T-helper 17 cell (primary cell): ENCODE data around the gene MAP3K5. TPM values are rescaled to one million over a fixed set of nuclear protein-coding genes. Genes with fewer than 3 reads are reported as not detected.

ENCODE experiments used
- ATAC-seq: fragments of 150-1000 bp; cut with Tn5 transposase; 2 replicates; pipeline ENCODE4 v1.10.0; 2021; ENCODE audit warnings: mild to moderate bottlenecking, moderate library complexity
- DNase-seq, 3 donors: peaks; one replicate each; pipeline versions ENCODE4 v3.0.0 to v3.0.0-alpha.2; 2020 to 2021
- H3K9me3 ChIP-seq: one replicate; pipeline ENCODE4 v1.7.0; 2013; ENCODE audit warnings: low read length, mild to moderate bottlenecking; ENCODE audit not compliant: control insufficient read depth, poor library complexity, severe bottlenecking
- H3K27ac Mint-ChIP-seq: one replicate; pipeline ENCODE4 v1.8.0; 2022; ENCODE audit warnings: mild to moderate bottlenecking, moderate library complexity, mixed read lengths
- H3K27me3 Mint-ChIP-seq: one replicate; pipeline ENCODE4 v1.8.0; 2022; ENCODE audit warnings: mixed read lengths
- H3K36me3 Mint-ChIP-seq: one replicate; pipeline ENCODE4 v1.8.0; 2022; ENCODE audit warnings: low read depth, mixed read lengths
- H3K4me1 Mint-ChIP-seq: one replicate; pipeline ENCODE4 v1.8.0; 2022; ENCODE audit warnings: mild to moderate bottlenecking, mixed read lengths
- H3K4me3 Mint-ChIP-seq: one replicate; pipeline ENCODE4 v1.8.0; 2022; ENCODE audit warnings: mild to moderate bottlenecking, moderate library complexity, mixed read lengths
- total RNA-seq, 4 donors: library from RNA in 2 of 4; stranded (reverse) in 2 of 4; gene quantifications; one replicate each; pipeline ENCODE4 v1.2.3 and lab custom pipeline; 2022 to 2026

MAP3K5 gene
- total RNA-seq, 2 donors from 2014 or later = 35.6 to 40.3 TPM

DNA sequence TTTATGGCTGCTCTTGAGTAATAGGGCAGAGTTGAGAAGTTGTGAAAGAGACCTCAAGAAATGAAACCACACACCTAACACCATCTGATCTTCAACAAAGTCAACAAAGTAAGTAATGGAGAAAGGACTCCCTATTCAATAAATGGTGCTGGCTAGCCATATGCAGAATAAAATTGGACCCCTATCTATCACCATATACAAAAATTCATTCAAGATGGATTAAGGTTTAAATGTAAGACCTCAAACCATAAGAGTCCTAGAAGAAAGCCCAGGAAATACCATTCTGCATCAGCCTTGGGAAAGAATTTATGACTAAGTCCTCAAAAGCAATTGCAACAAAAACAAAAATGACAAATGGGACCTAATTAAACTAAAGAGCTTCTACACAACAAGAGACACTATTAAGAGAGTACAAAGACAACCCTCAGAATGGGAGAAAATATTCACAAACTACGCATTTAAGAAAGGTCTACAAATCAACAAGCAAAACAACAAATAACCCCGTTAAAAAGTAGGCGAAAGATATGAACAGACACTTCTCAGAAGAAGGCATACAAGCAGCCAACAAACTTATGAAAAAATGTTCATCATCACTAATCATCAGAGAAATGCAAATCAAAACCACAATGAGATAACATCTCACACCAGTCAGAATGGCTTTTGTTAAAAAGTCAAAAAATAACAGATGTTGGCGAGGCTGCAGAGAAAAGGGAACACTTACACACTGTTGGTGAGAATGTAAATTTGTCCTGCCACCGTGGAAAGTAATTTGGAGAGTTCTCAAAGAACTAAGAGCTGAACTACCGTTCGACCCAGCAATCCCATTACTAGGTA is 4.0 kb downstream of the MAP3K5 start:
- H3K27ac Mint-ChIP-seq = peak overlapping the region; percentile 96
- H3K36me3 Mint-ChIP-seq = peaks cover 5% of the 10 kb centered on the region
- no peak for ATAC-seq
- H3K9me3 ChIP-seq = no peaks in the 10 kb centered on the region
- DNase-seq = no peak
- H3K4me1 Mint-ChIP-seq = peaks cover 59% of the 10 kb centered on the region
- H3K4me3 Mint-ChIP-seq = peak overlapping the region; percentile 81
- H3K27me3 Mint-ChIP-seq = no peaks in the 10 kb centered on the region

DNA sequence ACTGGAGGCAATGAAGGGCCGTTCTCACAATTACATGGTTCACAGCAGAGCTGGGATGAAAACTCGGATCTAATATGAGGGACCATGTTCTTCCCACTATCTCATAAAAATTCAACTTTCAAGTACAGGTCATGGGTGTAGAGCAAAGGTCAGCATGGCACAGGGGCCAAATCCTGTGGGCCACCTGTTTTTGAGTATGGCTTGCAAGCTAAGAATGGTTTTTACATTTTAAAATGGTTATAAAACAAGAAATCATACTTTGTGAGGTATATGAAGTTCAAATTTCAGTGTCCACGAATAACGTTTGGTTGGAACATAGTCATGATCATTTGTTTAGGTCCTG is 4.6 kb downstream of the MAP3K5 start:
- peak overlapping the region; percentile 81 for H3K4me3 Mint-ChIP-seq
- no peaks in the 10 kb centered on the region for H3K9me3 ChIP-seq
- H3K27ac Mint-ChIP-seq = peak overlapping the region; percentile 96
- peaks cover 5% of the 10 kb centered on the region for H3K36me3 Mint-ChIP-seq
- no peak for ATAC-seq
- no peaks in the 10 kb centered on the region for H3K27me3 Mint-ChIP-seq
- peaks cover 57% of the 10 kb centered on the region for H3K4me1 Mint-ChIP-seq
- no peak for DNase-seq

DNA sequence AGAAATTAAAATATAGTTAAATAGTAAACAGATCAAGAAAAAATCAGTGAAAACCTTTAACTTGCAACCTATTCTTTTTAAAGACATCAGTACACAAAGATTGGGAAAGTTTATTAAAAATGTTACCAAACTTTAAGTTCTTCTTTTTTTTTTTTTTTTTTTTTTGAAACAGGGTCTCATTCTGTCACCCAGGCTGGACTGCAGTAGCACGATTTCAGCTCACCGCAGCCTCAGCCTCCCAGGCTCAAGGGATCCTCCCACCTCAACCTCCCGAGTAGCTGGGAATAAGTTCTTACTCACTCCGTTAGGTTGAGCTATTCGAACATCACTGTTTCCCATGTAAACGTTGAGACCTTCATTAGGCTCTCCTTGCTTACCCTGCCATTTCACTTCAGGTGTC is 5.6 kb downstream of the MAP3K5 start:
- H3K9me3 ChIP-seq = no peaks in the 10 kb centered on the region
- Mint-ChIP-seq H3K27me3 (no peaks in the 10 kb centered on the region), H3K4me3 (peak overlapping the region; percentile 81), H3K36me3 (peaks cover 5% of the 10 kb centered on the region), H3K4me1 (peaks cover 64% of the 10 kb centered on the region), H3K27ac (peak overlapping the region; percentile 96)
- ATAC-seq (no peak), DNase-seq (no peak)

DNA sequence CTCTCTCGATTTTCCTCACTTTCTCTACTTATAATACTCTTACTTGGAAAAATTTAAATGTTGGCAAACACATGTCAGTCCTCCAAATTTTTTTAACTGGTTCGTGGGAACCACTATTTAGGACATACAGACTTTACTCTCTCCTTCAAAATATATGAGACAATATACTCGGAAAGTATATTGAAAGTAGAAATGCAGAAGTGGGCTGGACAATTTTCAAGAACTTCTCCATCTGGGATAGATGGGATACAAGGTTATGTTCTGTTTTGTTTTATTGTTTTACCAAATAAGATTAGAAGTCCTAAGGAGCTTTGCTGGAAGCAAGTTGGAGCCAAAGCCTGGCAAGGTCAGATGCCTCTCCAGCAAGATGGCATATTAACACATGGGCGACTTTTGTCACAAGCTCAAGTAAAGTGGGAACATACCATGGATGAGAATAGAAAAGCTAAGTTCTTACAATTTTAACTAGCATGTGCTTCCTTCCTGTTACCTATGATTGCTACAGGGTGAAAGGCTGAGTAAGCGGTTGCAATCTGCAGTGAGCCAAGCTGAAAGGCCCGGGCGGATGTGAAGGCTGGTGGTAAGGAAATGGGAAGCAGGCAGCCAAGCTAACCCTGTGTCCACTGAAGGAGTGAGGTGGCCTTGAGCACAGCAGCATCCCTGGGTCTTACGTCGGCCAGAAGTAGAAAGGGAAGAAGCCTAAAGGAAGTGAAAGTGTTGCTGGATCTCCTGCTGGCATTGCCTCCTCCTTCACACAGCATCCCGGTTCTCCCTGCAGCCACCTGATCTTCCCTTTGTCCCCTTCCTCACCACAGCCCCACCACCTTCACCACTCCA is 7.1 kb downstream of the MAP3K5 start:
- Mint-ChIP-seq H3K27ac (peak overlapping the region; percentile 96), H3K4me1 (peaks cover 60% of the 10 kb centered on the region), H3K27me3 (no peaks in the 10 kb centered on the region), H3K4me3 (peak overlapping the region; percentile 90), H3K36me3 (no peaks in the 10 kb centered on the region)
- no peak for DNase-seq
- no peaks in the 10 kb centered on the region for H3K9me3 ChIP-seq
- ATAC-seq = peak; percentile 56

DNA sequence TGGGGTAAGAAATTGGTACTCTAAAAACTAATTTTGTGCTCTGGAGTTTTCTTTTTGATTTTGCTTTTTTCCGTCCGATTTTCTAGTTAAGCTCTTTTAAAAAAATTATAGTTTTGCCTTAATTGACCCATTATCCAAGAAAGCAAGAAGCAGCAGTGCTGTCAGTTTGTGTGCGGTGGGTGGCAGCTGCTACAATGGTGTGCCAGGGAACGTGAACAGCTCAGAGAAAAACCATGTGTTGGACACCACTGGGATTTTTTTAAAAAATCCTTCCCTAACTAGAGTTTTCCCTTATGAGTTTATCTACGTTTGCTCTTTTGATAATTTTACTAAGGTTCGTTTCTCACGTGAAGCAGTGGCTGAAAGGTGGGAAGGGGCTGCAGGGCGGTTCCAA is 8.0 kb downstream of the MAP3K5 start:
- DNase-seq (no peak), ATAC-seq (no peak)
- Mint-ChIP-seq H3K36me3 (no peaks in the 10 kb centered on the region), H3K4me3 (peak overlapping the region; percentile 87), H3K27ac (peak overlapping the region; percentile 96), H3K27me3 (no peaks in the 10 kb centered on the region), H3K4me1 (peaks cover 60% of the 10 kb centered on the region)
- H3K9me3 ChIP-seq = no peaks in the 10 kb centered on the region

DNA sequence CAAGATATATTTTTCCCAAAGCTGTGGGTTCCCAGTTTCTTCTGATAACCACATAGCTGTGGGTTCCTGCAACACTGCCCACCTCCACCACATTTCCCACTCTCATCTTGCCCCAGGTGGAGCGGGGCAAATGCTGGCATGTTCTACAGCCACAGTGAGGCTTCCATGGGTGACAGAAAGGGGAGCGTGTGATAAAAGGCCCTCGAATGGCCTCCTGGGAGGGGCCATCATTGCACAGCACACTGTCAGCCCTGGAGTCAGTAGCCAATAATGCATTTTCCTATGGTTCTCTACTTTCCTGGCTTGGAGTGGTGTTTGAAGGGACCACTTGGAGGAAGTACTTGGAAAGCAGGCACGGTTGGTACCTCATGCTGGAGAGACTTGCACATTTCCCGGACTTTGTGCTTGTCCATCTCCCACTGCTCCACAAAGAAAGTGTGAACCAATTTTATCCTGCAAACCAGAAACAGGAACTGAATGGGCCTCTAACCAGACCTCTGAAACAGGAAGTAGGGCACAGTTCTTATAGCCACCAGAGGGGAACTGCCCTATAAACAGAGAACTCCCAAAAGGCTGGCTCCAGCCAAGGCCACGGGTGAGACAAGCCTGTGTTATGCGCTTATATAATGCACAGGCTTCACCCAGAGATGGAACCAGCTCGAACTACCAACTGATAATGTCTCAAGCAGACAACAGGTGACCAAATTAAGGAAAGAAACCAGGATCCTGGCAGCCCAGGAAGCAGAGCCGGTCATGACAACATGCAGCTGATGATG is 8.6 kb downstream of the MAP3K5 start:
- ATAC-seq = peak; percentile 62
- peak overlapping the region; percentile 87 for H3K4me3 Mint-ChIP-seq
- H3K36me3 Mint-ChIP-seq = no peaks in the 10 kb centered on the region
- no peaks in the 10 kb centered on the region for H3K27me3 Mint-ChIP-seq
- H3K27ac Mint-ChIP-seq = peak overlapping the region; percentile 96
- no peaks in the 10 kb centered on the region for H3K9me3 ChIP-seq
- DNase-seq = no peak
- peaks cover 59% of the 10 kb centered on the region for H3K4me1 Mint-ChIP-seq

DNA sequence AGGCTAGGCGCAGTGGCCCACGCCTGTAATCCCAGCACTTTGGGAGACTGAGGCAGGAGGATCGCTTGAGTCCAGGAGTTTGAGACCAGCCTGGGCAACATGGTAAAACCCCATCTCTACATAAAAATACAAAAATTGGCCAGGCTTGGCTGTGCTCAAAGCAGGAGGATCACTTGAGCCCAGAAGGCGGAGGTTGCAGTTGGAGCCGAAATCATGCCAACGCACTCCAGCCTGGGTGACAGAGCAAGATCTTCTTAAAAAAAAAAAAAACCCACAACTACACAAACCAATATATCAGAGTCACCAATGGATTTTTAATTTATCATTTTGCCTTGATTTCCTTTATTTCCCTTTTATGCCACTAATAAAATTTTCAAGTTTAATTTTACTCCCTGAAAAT is 9.3 kb downstream of the MAP3K5 start:
- no peaks in the 10 kb centered on the region for H3K27me3 Mint-ChIP-seq
- H3K27ac Mint-ChIP-seq = peak overlapping the region; percentile 96
- H3K4me1 Mint-ChIP-seq = peaks cover 52% of the 10 kb centered on the region
- H3K4me3 Mint-ChIP-seq = peak overlapping the region; percentile 87
- no peaks in the 10 kb centered on the region for H3K9me3 ChIP-seq
- no peak for DNase-seq
- H3K36me3 Mint-ChIP-seq = no peaks in the 10 kb centered on the region
- ATAC-seq = no peak

DNA sequence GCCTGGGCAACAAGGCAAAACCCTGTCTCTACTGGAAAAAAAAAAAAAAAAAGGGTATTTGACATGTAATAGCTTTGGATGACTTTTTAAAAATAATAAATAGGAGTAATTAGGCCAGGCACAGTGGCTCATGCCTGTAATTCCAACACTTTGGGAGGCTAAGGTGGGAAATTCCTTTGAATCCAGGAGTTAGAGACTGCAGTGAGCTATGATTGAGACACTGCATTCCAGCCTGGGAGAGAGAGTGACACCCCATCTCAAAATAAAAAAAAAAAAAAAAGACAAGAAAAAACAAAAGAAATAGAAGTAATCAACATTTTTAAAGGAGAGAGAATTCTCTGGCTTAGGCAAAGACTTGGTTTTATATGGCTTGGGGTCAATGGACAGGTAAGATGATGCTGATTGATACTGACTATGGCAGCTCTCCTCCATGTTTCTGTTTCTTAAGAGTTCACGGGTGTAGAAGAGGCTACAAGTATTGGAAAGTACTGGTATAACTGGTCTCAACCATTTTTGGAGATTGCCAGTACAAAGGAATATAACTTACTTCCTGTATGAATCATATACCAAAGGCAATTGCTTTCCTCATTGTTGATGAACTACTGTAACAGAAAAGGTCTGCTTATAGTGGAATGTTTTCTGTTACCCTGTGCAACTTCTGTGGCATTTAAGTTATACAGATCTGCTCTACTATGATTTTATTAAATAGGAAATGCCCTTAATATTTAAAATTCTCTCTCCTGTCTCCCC is 10.1 kb downstream of the MAP3K5 start:
- Mint-ChIP-seq H3K27ac (peak overlapping the region; percentile 47), H3K4me1 (peaks cover 46% of the 10 kb centered on the region), H3K27me3 (no peaks in the 10 kb centered on the region), H3K4me3 (peak overlapping the region; percentile 28), H3K36me3 (no peaks in the 10 kb centered on the region)
- ATAC-seq (peak; percentile 53), DNase-seq (no peak)
- H3K9me3 ChIP-seq = no peaks in the 10 kb centered on the region

DNA sequence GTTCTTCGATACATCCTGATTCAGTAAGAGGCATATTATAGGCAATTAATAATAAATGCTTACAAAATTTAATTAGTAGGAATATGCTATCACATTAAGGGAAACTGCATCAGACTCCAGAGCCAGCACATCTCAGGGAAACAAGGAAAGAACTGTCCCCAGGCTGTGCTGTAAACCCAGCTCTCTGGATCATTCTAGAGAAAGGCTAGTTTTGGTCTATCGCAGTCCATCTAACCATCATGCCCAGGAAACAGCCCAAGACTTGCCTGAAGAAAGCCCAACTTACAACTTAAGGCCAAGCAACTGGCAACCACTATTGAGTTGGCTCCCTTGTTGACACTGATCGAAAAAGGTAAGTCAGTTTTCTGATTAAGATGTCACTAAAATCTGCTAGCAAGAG is 11.3 kb downstream of the MAP3K5 start:
- H3K4me1 Mint-ChIP-seq = peaks cover 45% of the 10 kb centered on the region

DNA sequence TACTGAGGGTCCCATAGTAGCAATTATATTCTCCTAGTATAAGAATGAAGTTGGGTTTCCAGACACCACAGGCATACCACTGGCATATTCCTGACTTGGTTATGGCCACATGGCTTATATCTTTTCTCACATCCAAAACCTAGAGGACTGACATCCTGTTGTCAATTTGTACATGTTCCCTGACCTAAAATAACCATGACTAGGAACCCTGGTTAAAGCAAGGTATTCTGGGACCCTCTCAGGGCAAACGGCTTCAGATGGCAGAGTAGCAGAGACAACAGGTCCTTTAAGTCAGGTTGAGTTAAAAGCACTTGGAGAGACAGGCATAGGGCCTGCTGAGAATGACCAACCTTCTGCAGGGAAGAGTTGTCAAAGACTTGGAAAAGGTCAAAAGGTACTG is 12.6 kb downstream of the MAP3K5 start:
- no peak overlapping the region for H3K27ac Mint-ChIP-seq
- ATAC-seq (no peak), DNase-seq (no peak)
- no peaks in the 10 kb centered on the region for H3K9me3 ChIP-seq
- H3K4me1 Mint-ChIP-seq = peaks cover 40% of the 10 kb centered on the region
- H3K4me3 Mint-ChIP-seq = no peak overlapping the region
- no peaks in the 10 kb centered on the region for H3K36me3 Mint-ChIP-seq
- no peaks in the 10 kb centered on the region for H3K27me3 Mint-ChIP-seq

More for the DNA sequence above, 11.3 kb downstream of the MAP3K5 start:
- DNase-seq (no peak), ATAC-seq (no peak)
- no peak overlapping the region for H3K4me3 Mint-ChIP-seq
- no peak overlapping the region for H3K27ac Mint-ChIP-seq
- H3K9me3 ChIP-seq = no peaks in the 10 kb centered on the region
- H3K27me3 Mint-ChIP-seq = no peaks in the 10 kb centered on the region
- H3K36me3 Mint-ChIP-seq = no peaks in the 10 kb centered on the region

DNA sequence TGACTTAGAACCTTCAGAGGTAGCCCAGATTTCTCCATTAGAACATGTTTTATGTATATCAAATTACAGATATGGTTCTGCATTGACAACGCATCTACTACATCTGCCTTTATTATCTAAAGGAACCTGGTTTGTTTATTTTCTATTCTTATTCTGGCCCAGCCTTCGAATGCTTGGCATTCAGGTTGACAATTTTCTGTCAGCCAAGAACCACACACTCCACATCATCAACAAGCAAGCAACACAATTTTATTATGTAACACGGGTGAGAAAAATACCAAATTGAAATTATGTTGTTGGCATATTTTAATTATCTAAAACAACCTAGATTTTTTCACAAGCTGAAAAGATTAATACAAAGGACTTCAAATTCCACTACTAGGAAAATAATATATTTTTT is 14.6 kb downstream of the MAP3K5 start:
- H3K27me3 Mint-ChIP-seq = no peaks in the 10 kb centered on the region
- no peaks in the 10 kb centered on the region for H3K36me3 Mint-ChIP-seq
- peaks cover 36% of the 10 kb centered on the region for H3K4me1 Mint-ChIP-seq
- ATAC-seq (no peak), DNase-seq (no peak)
- no peak overlapping the region for H3K4me3 Mint-ChIP-seq
- no peaks in the 10 kb centered on the region for H3K9me3 ChIP-seq
- H3K27ac Mint-ChIP-seq = no peak overlapping the region

DNA sequence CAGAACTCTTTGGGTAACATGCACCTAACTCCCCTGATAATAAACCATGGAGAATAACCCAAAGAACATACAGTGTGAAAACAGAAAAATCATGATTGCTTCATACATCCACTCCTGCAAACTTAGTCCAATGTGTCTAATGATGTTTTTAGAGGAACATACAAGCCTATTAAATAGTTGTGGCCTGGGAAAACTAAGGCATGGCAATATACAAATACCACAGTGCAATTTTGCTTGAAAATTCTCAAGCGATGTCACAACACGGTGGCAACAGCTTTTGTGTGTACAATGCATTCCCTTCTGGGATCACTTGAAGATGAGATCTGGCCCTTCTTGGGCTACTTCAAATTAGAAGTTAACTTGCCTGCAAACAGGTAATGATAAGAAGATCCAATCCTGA is 16.7 kb downstream of the MAP3K5 start:
- DNase-seq = no peak

More for the DNA sequence above, 16.7 kb downstream of the MAP3K5 start:
- H3K9me3 ChIP-seq = no peaks in the 10 kb centered on the region
- Mint-ChIP-seq H3K36me3 (no peaks in the 10 kb centered on the region), H3K27me3 (no peaks in the 10 kb centered on the region), H3K4me1 (peaks cover 40% of the 10 kb centered on the region), H3K4me3 (no peak overlapping the region), H3K27ac (peak overlapping the region; percentile 1)
- ATAC-seq = no peak
